ENCODE measurements around the gene GRIP1.
"Not testable (repeated sequence)": the region's sequence is repeated elsewhere in the genome, so short reads cannot be mapped to it uniquely, and the experiment has no call there.

Gene GRIP1

DNA sequence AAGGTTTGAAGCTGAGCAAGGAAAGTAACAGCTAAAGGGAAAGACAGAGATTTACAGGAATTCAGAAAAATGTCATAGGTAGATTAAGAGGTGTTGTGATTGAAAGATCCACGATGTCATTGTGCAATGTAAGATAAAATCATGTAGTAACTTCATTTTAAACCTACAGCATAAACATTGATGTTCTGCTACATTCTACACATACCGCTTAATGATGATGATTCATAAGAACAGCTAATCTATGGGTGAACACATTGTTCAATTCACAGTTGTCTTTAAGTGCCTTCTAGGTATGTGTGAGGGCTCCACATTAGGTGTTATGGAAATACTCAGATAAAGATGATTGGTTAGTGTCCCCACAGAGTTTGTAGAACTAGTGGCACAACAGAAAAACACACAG lies 170.9 kb downstream of the GRIP1 start:
- DNase-seq = no peak

DNA sequence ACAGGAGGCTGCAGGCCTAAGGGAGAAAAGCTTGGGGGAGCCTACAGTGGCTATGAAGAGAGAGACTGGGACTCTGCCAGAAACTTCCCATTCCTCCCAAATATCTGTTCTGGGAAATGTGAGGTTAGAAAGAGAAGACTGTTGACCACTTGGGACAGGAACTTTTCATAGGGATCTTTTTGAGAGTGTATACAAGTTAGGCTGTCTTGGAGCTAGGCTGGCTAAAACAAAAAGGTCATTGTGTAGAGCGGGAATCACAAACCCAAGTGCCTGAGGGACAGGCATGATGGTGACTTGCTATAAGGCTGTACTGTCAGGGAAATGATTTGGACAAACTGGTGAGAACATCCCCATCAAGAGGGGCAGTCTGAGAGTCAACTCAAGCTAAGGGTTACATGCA lies 175.1 kb downstream of the GRIP1 start:
- no peak for DNase-seq

DNA sequence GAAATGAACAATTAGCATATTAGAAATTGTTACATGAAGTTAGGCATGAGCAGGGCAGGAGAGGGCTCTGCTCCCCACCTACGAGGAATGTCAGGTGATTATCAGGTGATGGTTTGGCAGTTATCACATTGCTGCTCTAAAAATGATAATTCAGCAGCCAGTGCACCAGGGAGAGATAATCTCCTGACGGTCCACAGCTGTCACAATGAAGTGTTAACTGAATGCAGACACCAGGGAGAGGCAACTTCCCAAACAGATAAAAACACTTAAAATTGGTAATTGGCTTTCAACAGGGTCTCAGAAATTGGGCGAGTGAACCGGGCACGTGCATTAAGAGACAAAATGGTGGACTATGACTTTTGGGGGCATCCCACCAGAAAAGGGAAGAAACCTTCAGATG lies 176.0 kb downstream of the GRIP1 start:
- DNase-seq = no peak

DNA sequence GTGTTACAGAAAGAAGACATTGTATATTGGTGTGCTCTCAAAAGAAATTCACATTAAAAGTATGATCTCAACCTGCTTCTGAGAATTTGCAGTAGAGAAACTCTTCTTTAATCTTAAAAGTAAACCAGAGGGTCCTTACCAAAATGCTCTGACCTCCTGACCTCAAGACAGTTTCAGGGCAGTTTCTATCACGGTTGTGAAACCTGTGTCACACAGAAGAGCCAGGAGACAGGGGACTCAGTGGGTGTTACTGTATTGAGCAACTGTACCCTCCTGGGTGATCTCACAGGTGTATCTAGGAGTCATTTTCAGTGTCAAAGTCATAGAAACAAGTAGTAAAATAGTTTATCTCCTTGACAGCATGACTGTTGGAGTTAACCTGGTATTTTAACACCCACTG lies 178.0 kb downstream of the GRIP1 start:
- DNase-seq = no peak

DNA sequence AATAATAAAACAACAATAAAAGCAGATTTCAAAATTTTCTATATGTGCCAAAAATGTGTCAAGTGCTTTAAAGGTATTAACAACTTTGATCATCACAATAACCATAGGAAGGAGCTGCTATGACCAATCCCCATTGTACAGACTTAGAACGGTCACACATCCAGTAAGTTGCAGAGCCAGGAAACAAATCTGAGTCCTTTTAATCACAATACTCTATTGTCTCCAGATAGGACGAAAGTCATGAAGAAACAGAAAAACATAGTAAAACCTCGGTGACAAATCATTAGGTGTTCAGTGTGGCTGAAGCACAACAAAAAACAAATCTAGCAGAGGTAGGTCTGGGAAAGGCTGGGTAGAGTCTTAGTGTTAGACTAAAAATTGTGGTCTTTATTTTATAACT lies 178.8 kb downstream of the GRIP1 start:
- no peak for DNase-seq

DNA sequence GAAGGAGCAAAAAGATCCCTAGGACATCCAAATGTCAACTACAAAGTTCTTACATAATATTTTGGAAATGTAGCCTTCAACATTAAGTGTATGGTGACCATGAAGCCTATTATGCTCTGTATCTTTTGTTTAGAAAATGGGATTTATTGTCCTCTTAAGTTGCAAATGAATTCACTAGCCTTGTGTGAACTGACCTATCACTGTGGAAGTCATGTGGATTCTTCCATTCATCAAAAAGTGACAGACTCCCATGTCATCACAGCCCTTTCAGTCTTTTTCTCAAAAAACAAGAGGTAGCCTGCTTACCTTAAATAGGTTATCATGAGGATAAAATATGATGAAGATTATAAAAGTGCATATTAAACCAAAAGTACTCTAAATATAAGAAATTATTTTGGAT lies 179.9 kb downstream of the GRIP1 start:
- DNase-seq = no peak

DNA sequence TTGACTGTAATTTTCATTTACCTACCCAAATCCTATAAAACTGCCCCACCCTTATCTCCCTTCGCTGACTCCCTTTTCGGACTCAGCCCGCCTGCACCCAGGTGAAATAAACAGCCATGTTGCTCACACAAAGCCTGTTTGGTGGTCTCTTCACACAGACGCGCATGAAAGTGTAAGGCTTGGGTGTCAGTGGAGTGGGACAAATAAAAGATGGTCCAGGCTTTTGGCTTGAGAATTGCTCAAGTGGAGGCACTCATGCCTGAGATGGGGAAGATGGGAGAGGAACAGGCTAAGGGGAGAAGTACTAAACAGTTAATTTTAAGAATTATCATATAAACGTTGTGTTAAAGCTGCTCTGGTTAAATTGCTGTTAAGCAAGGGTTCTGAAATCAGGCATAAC lies 180.8 kb downstream of the GRIP1 start:
- DNase-seq = not testable (repeated sequence)

DNA sequence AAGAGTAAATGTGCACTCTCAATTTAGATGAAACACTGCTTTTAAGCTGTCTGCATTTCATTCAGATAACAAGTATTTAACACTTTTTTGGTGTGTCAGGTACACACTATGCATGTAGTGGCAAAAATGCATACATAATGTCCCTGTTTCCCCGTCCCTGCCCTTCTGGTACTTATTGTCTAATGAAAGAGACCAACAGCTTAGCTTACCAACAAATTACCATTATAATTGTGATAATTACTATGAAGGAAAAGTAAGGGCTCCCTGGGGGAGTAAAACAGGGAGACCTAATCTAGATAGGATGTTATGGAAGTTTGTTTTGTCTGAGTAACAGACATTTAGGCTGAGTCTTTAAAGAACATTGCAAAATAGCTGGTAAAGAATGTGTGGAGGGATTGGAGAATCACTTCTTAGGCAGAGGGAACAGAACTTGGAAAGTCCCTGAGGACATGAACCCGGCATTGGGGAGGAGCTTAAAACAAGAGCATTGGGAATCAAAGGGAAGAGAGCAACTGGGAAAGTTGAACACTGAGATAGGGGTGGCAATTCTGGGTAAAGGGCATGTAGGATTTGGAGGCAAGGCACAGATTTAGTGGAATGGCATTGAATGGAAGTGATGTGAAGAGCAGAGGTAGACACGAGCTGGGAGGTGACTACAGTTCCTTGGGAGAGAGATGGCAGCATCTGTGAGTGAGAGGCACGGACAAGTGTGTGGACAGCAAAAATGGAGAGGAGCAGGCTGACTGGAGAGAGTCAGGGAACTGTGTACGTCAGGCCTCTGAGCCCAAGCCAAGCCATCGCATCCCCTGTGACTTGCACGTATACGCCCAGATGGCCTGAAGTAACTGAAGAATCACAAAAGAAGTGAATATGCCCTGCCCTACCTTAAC lies 181.6 kb downstream of the GRIP1 start:
- DNase-seq = no peak

DNA sequence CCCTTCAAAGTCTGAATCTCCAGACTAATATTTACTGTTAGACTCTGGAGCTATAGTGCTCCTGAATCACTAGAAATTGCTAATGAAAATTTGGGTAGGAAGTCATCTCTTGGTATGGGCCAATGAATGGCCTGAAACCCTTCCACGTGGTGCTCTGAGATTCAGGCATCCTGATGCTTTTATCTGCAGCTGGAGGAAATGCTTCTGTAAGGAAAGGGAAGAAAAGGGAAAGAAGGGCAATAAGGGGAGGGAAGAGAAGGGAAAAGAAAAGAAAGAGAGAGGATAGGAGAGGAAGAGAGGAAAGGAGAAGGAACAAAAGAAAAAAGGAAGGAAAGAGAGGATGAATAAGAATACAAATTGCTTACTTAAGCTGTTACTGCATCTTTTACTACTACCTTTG lies 182.3 kb downstream of the GRIP1 start:
- DNase-seq = no peak

DNA sequence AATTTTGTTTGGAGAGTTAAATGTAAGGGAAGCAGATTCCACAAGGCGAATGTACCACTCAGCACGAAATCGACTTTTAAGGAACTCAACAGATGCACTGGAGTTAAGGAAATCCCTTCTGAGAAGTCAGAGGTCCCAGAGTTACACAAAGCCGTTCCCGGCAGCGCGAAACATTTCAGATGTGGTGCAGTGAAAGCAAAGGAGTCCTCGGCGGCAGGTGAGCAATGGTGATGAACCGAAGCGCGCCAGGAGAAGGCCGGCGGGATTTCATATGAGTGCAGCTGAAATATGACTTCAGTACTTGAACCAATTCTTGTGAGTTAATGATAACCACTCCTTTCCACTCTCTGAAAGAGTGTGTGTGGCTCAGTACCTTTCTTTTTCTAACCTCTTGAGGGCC lies 183.2 kb downstream of the GRIP1 start:
- DNase-seq = no peak

DNA sequence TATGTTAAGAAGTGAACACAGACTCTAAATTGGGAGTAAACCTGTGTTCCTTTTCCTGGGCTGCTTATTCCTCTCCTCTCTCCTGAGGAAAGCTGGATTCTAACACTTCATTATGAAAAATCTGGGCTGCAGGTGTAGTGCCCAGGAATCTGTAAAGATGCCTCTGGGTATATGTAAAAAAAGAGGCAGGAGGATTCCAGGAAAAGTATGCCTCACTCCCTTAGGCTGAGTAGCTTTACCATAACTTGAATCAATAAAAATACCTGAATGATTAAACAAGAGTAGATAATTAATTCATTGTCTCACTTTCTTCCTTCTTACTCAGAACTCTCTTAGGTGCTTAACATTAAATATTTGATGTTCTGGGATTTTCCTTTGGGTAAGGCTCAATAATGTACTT lies 185.1 kb downstream of the GRIP1 start:
- no peak for DNase-seq

DNA sequence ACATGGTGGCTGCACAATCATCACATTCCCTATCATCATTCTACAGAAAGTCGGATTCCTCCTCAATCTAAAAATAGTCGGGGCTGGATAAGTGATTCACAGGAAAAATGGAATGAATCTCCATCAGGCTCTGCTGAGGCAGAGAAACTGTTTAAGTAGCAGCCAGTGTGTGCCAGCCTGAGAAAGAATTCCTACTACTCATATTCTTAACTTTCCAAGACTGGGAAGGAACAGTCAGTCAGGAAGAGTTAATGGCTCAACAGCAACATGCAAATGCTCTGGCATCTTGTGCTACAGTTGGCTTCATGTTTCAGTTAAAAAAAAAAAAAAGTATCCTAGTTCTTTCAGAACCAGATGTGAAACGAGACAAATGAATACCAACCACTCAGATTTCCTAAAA lies 187.0 kb downstream of the GRIP1 start:
- peak; percentile 2 for DNase-seq

DNA sequence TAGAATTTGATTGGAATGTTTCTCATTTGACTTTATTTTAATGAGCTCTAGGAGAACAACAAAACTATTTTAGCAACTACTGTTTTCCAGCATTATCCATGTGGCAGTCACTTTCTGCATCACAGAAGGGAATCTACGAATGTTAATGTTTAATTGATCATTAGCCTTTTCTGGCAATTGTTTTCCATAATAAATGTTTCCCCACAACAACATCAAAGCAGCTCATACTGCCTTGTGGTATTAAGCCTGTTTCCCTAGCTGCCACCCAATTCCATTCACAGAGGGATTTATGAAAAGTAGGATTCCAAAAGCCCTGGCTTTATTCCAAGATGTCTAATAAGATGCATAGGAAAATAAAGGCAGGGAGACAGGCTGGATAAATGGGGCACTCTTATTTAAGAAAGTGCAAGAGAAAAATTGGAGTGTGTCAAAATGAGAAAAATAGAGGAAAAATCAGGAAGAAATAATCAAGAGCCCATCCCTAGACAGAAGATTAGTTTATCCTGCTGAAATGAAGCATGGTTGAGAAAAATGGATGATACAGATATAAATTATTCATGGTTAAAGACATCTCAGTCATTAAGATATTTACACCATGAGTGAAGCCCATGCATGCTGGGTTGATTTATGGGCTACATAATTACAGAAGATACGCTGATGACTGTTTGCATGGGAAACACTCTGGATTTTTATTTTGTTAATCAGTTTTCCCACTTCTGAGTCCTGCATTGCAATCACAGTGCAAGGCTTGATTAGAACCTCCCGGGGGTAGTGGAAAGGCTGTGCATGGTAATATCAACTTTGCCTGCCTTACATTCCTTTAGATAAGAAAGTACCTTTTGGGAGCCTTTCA lies 196.3 kb downstream of the GRIP1 start:
- DNase-seq = no peak

DNA sequence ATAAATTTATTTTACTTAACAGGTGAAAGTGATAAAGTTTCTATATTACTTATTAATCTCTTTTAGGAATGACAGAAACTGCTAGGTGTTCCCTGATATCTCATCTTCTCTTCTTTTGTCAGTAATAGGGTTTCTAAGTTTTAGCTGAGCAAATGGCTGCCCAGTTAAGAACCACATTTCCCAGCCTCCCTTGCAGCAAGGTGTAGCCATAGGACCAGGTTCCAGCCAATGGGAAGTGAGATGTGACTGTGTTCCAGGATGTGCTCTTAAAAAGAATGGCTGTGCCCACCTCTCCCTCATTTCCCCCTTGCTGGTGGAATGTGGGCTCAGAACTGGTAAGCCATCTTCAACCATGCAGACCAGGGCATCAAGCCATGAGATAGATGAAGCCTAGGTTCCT lies 210.9 kb downstream of the GRIP1 start:
- DNase-seq = no peak

DNA sequence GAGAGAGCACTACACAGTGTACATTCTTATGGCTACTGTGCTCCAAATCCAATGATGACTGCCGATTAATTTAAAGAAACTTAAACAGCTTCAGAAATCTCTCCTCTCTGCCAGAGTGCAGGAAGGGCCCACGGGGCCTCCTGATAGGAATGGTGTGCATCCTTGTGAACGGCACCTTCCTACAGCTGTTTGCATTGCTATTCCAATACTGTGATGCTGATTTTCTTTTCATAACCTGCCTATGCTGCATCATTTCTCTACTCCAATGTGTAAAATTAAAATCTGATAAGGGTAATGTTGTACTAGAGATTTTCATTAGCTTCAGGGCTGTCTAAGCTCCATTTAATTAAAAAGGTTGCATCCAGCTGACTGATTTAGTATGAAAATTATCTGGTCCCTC lies 217.5 kb downstream of the GRIP1 start:
- DNase-seq = no peak

DNA sequence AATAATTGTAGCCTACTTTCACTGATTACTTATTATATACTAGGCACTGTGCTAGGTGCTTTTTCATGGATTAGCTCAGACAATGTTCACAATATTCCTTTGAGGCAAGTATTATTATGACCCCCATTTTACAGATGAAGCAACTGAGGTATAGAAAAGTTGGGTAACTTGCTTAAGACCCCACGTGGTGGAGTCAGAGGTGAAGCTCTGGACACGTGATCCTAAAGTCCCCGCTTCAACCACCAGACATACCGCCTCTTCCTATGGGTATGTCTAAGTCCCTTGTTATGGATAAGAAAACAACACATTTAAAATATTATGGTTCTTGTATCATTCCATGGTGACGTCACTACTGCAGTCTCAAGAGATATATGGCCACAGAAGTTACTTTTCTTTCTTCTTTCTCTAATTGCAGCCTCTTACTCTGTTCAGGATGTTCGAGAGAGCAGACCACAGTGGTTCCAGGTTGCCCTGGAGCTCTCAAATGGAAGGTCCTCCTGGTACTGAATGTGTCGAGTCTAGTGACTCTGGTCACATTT lies 218.9 kb downstream of the GRIP1 start:
- DNase-seq = no peak

DNA sequence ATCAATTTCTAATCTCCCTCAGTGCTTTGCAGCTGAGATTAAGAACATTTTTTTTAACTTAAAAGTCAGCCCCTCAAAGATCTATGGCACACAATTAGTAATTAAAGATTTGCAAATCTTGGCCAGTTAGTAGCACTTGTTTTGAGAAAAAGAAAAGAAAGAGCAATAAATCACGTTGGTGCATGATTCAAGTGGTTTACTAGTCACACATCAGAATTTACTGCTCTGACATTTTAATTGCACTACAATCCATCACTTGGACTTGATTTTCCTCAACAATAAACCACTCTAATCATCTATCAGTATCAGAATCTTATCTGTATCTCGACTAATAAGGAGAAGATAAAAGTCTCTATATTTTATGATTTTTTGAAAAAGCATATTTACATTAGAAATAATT lies 222.3 kb downstream of the GRIP1 start:
- no peak for DNase-seq

DNA sequence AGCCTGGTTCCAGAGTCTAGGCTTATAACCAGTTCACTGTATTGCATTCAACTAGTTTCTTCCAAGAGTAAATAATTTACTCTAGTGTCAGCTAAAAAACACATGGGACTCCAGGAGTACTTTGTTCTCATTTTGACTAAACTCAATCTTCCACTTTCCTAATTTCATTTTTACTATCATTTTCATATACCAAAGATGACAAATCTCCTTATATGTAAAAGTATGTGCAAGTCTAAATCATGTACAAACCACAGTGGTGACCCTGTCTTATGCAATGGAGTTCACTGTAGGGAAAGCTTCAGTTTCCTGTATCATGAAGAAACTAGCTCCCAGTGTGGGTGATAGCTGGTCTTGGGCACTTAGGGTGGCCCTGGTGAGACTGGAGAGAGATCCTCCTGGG lies 225.0 kb downstream of the GRIP1 start:
- no peak for DNase-seq

DNA sequence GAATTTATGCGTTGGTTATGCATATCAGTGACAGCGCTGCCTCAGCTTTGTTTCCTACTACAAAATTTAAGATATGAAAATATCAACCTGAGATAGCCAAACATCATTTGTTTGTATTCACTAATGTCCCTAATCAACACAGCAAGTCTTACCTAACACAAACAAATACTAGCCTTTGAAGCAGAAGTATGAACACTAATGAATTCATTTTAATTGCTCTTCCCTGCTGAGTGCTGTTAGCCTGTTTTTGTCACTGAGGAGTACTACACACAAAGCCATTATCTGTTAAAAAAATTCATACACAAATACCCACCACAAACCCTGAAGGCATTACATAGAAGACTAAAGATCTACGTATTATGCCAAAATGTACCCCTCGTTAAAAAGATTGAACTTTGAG lies 225.8 kb downstream of the GRIP1 start:
- DNase-seq = no peak

DNA sequence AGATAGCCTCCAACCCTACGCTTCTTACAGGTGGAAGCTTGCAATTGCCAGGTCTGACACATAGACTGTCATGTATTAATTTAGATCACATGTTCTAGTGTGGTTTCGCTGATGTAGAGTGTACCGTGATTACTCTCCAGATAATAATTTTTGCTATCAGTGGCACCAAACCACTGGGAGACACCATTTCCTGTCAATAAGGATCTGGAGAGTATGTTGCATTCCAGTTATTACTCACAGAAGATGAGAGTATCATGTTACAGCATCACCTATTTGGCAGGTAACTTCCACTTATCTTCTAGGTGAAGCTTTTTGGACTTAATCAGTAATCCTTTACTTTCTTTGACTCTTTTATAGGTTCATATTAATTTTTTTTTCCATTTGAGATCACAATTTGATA lies 229.3 kb downstream of the GRIP1 start:
- no peak for DNase-seq

DNA sequence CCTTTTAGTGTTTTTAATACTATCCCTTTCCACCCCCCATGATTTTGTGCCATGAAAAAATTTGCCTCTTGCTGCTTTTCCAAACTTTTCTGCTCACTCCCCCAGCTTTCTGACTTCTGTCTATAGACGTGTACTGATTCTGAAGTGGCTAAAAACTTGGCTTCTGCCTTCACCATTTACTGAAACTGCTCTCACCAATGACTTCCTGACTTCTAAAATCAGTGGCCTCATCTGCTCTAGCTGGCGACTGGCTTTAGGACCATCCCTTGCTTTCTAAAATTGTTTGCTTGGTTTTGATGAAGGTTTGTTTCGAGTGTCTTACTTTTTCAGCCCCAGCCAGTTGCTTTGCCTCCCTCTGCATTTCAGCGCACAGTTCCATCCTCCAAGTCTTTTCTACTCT lies 231.2 kb downstream of the GRIP1 start:
- DNase-seq = no peak

DNA sequence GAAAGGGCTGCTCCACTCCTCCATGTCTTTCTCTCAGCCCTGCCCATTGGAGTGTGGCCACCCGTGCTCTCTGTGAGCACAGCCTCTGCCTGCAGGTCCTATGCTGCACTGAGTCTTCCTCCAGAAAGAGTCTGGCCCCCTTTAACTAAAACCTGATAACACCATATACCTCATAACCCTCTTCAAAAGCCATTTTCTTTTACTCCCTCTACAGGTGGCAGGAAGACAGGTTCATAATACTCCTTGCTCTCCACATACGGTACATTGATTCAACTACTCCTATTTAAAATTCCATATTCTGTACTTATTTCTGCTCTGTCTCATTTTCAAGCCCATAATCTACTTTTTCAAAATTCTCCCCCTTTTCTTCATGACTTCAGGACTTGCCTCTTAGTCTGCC lies 232.6 kb downstream of the GRIP1 start:
- no peak for DNase-seq

DNA sequence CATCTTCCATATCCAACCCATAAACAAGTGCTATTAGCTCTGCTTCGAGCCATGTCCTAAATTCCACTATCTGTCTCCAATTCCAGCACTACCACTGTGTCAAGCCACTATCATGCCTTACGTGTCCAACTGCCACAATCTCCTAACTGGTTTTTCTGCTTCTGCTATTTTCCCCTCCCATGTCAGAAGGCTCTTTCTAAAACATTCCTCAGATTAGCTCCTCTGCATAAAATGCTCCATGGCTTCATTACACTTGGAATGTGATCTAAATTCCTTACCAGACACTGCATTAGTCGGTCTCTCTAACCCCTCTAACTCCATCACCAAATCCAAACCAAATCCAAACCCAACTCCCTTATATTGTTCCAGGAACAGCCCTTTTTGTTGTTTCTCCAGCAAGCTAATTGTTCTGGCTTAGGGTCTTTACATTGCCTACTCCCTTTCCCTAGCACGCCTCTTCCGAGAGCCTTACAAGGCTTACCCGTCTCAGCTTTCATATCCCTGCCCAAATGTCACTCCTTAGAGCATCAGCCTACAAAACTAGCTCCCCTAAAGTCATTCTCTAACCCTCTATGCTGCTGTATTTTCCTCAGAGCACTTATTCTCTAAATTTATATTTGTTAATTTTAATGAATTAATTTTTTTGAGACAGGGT lies 236.8 kb downstream of the GRIP1 start:
- peak; percentile 10 for DNase-seq
